IPS-18a (cell line): ENCODE data around the gene CASP3.
"Not testable (repeated sequence)": the region's sequence is repeated elsewhere in the genome, so short reads cannot be mapped to it uniquely, and the experiment has no call there.

Experiments
- H3K27ac ChIP-seq: one replicate; pipeline ENCODE4 v1.5.1; 2013; ENCODE audit warnings: low read length
- H3K27me3 ChIP-seq: one replicate; pipeline ENCODE4 v1.6.1; 2013; ENCODE audit warnings: mild to moderate bottlenecking, low read length; ENCODE audit not compliant: control insufficient read depth, insufficient read depth
- H3K36me3 ChIP-seq: one replicate; pipeline ENCODE4 v1.6.1; 2013; ENCODE audit warnings: low read depth, low read length; ENCODE audit not compliant: control insufficient read depth
- H3K4me1 ChIP-seq: one replicate; pipeline ENCODE4 v1.6.1; 2013; ENCODE audit warnings: low read depth, low read length; ENCODE audit not compliant: control insufficient read depth
- H3K4me3 ChIP-seq: one replicate; pipeline ENCODE4 v1.5.1; 2013; ENCODE audit warnings: low read length
- H3K9ac ChIP-seq: one replicate; pipeline ENCODE4 v1.6.1; 2013; ENCODE audit warnings: mild to moderate bottlenecking, low read length, moderate library complexity
- H3K9me3 ChIP-seq: one replicate; pipeline ENCODE4 v1.6.1; 2013; ENCODE audit warnings: low read depth, low read length; ENCODE audit not compliant: control insufficient read depth

Gene CASP3

GRCh38 chr4:184602857-184603256 is 46.4 kb downstream of the CASP3 start:
- not testable (repeated sequence) for H3K27ac ChIP-seq, H3K27me3 ChIP-seq, H3K4me3 ChIP-seq, H3K4me1 ChIP-seq, H3K9ac ChIP-seq, H3K9me3 ChIP-seq, H3K36me3 ChIP-seq

GRCh38 chr4:184600982-184601381 is 48.3 kb downstream of the CASP3 start:
- not testable (repeated sequence) for H3K27me3 ChIP-seq, H3K9ac ChIP-seq, H3K9me3 ChIP-seq, H3K27ac ChIP-seq, H3K4me1 ChIP-seq, H3K36me3 ChIP-seq, H3K4me3 ChIP-seq

GRCh38 chr4:184599492-184600135 is 49.6 kb downstream of the CASP3 start:
- no peaks in the 10 kb centered on the region for H3K4me1 ChIP-seq
- H3K36me3 ChIP-seq: no peaks in the 10 kb centered on the region
- no peaks in the 10 kb centered on the region for H3K27me3 ChIP-seq
- no peaks in the 10 kb centered on the region for H3K9me3 ChIP-seq
- no peak overlapping the region for H3K9ac ChIP-seq
- H3K27ac ChIP-seq: no peak overlapping the region
- H3K4me3 ChIP-seq: no peak overlapping the region

- Histone ChIP-seq H3K4me1 (no peaks in the 10 kb centered on the region), H3K27ac (no peak overlapping the region), H3K36me3 (no peaks in the 10 kb centered on the region), H3K9me3 (no peaks in the 10 kb centered on the region), H3K4me3 (no peak overlapping the region), H3K27me3 (no peaks in the 10 kb centered on the region), H3K9ac (no peak overlapping the region)
These were observed 50.3 kb downstream of the CASP3 start for GRCh38 chr4:184598753-184599491.

- H3K27ac ChIP-seq: no peak overlapping the region
- no peaks in the 10 kb centered on the region for H3K9me3 ChIP-seq
- H3K27me3 ChIP-seq: no peaks in the 10 kb centered on the region
- no peaks in the 10 kb centered on the region for H3K36me3 ChIP-seq
- H3K4me3 ChIP-seq: no peak overlapping the region
- no peak overlapping the region for H3K9ac ChIP-seq
- no peaks in the 10 kb centered on the region for H3K4me1 ChIP-seq
These were observed 52.5 kb downstream of the CASP3 start for GRCh38 chr4:184596617-184597185.

- Histone ChIP-seq H3K27ac (no peak overlapping the region), H3K4me3 (no peak overlapping the region), H3K9ac (no peak overlapping the region), H3K27me3 (no peaks in the 10 kb centered on the region), H3K9me3 (no peaks in the 10 kb centered on the region), H3K36me3 (no peaks in the 10 kb centered on the region), H3K4me1 (no peaks in the 10 kb centered on the region)
These were observed 53.1 kb downstream of the CASP3 start for GRCh38 chr4:184596044-184596616.

- Histone ChIP-seq H3K4me3 (no peak overlapping the region), H3K9ac (no peak overlapping the region), H3K9me3 (no peaks in the 10 kb centered on the region)
These were observed 53.8 kb downstream of the CASP3 start for GRCh38 chr4:184595430-184595829.

GRCh38 chr4:184593461-184593860 is 55.8 kb downstream of the CASP3 start:
- no peaks in the 10 kb centered on the region for H3K27me3 ChIP-seq
- no peaks in the 10 kb centered on the region for H3K9me3 ChIP-seq
- H3K9ac ChIP-seq: no peak overlapping the region
- H3K36me3 ChIP-seq: no peaks in the 10 kb centered on the region
- no peak overlapping the region for H3K27ac ChIP-seq
- H3K4me3 ChIP-seq: no peak overlapping the region
- H3K4me1 ChIP-seq: no peaks in the 10 kb centered on the region

More at GRCh38 chr4:184595430-184595829, 53.8 kb downstream of the CASP3 start:
- no peaks in the 10 kb centered on the region for H3K27me3 ChIP-seq
- H3K27ac ChIP-seq: no peak overlapping the region
- no peaks in the 10 kb centered on the region for H3K4me1 ChIP-seq
- no peaks in the 10 kb centered on the region for H3K36me3 ChIP-seq

GRCh38 chr4:184591747-184592270 is 57.4 kb downstream of the CASP3 start:
- H3K27ac ChIP-seq, H3K4me3 ChIP-seq, H3K36me3 ChIP-seq, H3K4me1 ChIP-seq, H3K9me3 ChIP-seq, H3K27me3 ChIP-seq, H3K9ac ChIP-seq: not testable (repeated sequence)

GRCh38 chr4:184591070-184591677 is 58.1 kb downstream of the CASP3 start:
- no peak overlapping the region for H3K9ac ChIP-seq
- no peak overlapping the region for H3K4me3 ChIP-seq
- no peaks in the 10 kb centered on the region for H3K4me1 ChIP-seq
- no peaks in the 10 kb centered on the region for H3K9me3 ChIP-seq
- no peaks in the 10 kb centered on the region for H3K27me3 ChIP-seq
- H3K27ac ChIP-seq: no peak overlapping the region
- no peaks in the 10 kb centered on the region for H3K36me3 ChIP-seq

- Histone ChIP-seq H3K4me3 (no peak overlapping the region), H3K36me3 (no peaks in the 10 kb centered on the region), H3K27ac (no peak overlapping the region), H3K9me3 (no peaks in the 10 kb centered on the region), H3K9ac (no peak overlapping the region), H3K27me3 (no peaks in the 10 kb centered on the region), H3K4me1 (no peaks in the 10 kb centered on the region)
These were observed 59.1 kb downstream of the CASP3 start for GRCh38 chr4:184590196-184590595.
